ENCODE measurements around the gene IL2RA.

IL2RA gene

GRCh38 chr10:6095810-6096570 lies 33.8 kb upstream of the IL2RA start:
- Mint-ChIP-seq H3K4me1 (peaks cover 28% of the 10 kb centered on the region), H3K4me3 (no peak overlapping the region), H3K9me3 (no peaks in the 10 kb centered on the region), H3K27ac (no peak overlapping the region), H3K27me3 (ENCODE audit: low read depth) (no peaks in the 10 kb centered on the region), H3K36me3 (ENCODE audit: low read depth) (peaks cover 26% of the 10 kb centered on the region)
- no peak for TF ChIP-seq CTCF (IDR thresholded peaks at IDR 0.05; ENCODE audit: unreplicated experiment in 3 of 3)

- Mint-ChIP-seq H3K27me3 (ENCODE audit: low read depth) (peaks cover 3% of the 10 kb centered on the region), H3K4me3 (no peak overlapping the region), H3K4me1 (peaks cover 49% of the 10 kb centered on the region), H3K36me3 (ENCODE audit: low read depth) (peaks cover 9% of the 10 kb centered on the region), H3K9me3 (no peaks in the 10 kb centered on the region), H3K27ac (no peak overlapping the region)
- no peak for TF ChIP-seq CTCF (IDR thresholded peaks at IDR 0.05; ENCODE audit: unreplicated experiment in 3 of 3)
Measured at GRCh38 chr10:6092731-6093130, 30.6 kb upstream of the IL2RA start.

- H3K9me3 Mint-ChIP-seq, result no peaks in the 10 kb centered on the region
- peaks cover 49% of the 10 kb centered on the region for H3K4me1 Mint-ChIP-seq
- no peak for TF ChIP-seq CTCF (IDR thresholded peaks at IDR 0.05; ENCODE audit: unreplicated experiment in 3 of 3)
- H3K27ac Mint-ChIP-seq, result peak overlapping the region in 1 of 3 experiments; percentile 19
- H3K4me3 Mint-ChIP-seq, result peak overlapping the region; percentile 62 to 75 (median 63)
- no peaks in the 10 kb centered on the region for H3K36me3 Mint-ChIP-seq (ENCODE audit: low read depth)
- peaks cover 3% of the 10 kb centered on the region for H3K27me3 Mint-ChIP-seq (ENCODE audit: low read depth)
Measured at GRCh38 chr10:6091630-6092029, 29.5 kb upstream of the IL2RA start.

GRCh38 chr10:6089334-6090219 lies 27.4 kb upstream of the IL2RA start:
- no peaks in the 10 kb centered on the region for H3K36me3 Mint-ChIP-seq (ENCODE audit: low read depth)
- H3K27ac Mint-ChIP-seq, result peak overlapping the region; percentile 70 to 88 (median 81)
- TF ChIP-seq CTCF (IDR thresholded peaks at IDR 0.05; ENCODE audit: unreplicated experiment in 3 of 3), result no peak
- H3K4me3 Mint-ChIP-seq, result peak overlapping the region; percentile 86 to 95 (median 91)
- H3K9me3 Mint-ChIP-seq, result no peaks in the 10 kb centered on the region
- peaks cover 46% of the 10 kb centered on the region for H3K4me1 Mint-ChIP-seq
- H3K27me3 Mint-ChIP-seq (ENCODE audit: low read depth), result peaks cover 8% of the 10 kb centered on the region

GRCh38 chr10:6088721-6089333 lies 26.7 kb upstream of the IL2RA start, which contains the start of gene RBM17:
Gene RBM17, plus strand, starts transcription at chr10:6089034. Its CDS starts 8,032 bp downstream, at chr10:6097066.
- Mint-ChIP-seq H3K4me3 (peak within 1 kb of the TSS; percentile 87 to 95 (median 91)), H3K27me3 (ENCODE audit: low read depth) (peaks cover 10% of the 10 kb centered on the region), H3K27ac (peak within 1 kb of the TSS; percentile 70 to 90 (median 88)), H3K9me3 (no peaks in the 10 kb centered on the region), H3K36me3 (ENCODE audit: low read depth) (no peaks in the 10 kb centered on the region), H3K4me1 (peaks cover 44% of the 10 kb centered on the region)
- peak; percentile 100 for TF ChIP-seq CTCF (IDR thresholded peaks at IDR 0.05; ENCODE audit: unreplicated experiment in 3 of 3)
